Ramos (cell line): ENCODE results near the gene TOMM40.
"Not testable (repeated sequence)": the region's sequence is repeated elsewhere in the genome, so short reads cannot be mapped to it uniquely, and the experiment has no call there.

Experiments used
- in situ Hi-C: fragments of 300-500 bp; cut with MboI; formaldehyde crosslinking; loops from one replicate; pipeline ENCODE4 v1.14.3; 2022; ENCODE audit warnings: low sequenced_read_pairs; ENCODE audit not compliant: unreplicated experiment

TOMM40 gene

DNA sequence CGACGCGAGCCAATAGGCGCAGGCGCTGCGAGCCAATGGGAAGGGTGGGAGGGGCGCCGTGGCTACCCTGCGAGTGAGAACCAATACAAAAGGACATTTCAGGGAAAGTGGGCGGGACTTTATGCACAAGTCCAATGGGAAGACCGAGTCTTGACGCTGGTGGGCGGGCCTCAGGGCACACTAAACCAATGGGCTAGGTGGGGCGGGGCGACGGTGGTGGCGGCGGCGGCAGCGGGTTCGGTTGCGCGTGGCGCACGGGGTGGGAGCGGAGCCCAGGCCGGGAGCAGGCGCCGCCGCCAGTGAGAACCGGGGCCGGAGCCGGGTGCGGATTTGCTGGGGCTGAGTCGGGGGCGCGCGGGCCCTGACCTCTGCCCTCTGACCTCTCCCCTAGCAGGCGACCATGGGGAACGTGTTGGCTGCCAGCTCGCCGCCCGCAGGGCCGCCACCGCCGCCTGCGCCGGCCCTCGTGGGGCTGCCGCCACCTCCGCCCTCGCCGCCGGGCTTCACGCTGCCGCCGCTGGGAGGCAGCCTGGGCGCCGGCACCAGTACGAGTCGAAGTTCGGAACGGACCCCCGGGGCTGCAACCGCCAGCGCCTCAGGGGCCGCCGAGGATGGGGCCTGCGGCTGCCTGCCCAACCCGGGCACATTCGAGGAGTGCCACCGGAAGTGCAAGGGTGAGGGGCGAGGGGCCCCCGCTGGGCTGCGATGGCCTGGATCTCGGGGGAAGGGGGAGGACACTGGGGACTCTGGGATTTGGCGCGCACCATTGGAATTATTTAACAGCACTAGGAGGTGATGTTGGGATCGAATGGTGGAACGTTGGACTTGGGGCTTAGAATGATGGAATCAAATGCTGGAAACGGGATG, at the start of gene TOMM40:
Gene TOMM40 (plus strand): TSS at position 239 of the 867 bp plus-strand sequence. CDS start 162 bp downstream, at position 401.
- in situ Hi-C loops = no loop called here

DNA sequence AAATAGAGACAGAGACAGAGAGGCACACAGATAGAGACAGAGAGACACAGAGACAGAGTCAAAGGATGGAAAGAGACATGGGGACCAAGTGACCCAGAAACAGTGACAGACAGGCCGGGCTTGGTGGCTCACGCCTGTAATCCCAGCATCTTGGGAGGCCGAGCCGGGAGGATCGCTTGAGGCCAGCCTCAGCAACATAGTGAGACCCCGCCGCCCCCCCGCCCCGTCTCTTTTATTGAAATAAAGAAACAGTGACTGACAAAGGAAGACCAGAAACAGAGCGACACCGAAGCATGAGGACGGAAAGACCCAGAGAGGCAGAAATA, 45.8 kb upstream of the TOMM40 start:
- in situ Hi-C loops = no loop called here

DNA sequence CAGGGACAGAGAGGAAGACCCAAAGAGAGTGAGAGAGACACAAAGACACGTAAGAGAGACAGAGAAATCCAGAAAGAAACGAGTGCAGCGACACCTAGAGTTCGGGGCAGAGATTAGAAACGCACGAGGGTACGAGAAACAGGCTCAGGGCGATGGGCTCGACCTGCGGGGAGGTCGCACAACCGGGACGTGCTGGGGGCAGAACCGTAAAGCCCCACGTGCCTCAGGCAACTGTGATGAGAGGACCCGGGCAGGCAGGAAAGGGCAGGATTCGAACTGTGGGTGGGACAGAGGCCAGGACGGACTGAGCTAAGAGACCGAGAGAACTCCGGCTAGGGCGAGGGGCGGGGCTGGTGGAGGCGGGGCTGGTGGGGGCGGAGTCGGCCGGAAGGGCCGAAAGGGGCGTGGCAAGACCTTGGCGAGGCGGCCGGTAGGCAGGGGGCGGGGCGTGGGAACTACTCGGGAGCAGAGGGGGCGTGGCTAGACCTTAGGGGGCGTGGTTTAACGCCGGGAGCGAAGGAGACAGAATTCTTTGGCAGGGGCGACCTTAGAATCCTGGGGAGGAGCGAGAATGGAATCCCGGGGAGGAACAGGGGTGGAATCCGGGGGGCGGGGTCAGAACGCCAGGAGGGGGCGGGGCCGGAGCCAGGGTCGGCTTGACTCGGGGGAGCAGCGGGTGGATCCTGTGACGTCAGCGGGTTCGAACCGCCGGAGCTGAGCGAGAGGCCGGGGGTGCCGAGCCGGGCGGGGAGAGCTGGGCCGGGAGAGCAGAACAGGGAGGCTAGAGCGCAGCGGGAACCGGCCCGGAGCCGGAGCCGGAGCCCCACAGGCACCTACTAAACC, 45.2 kb upstream of the TOMM40 start, which contains the start of gene NECTIN2:
Gene NECTIN2 (plus strand): TSS at position 686 of the 843 bp plus-strand sequence. CDS start 229 bp downstream, outside the sequence.
- in situ Hi-C loops = no loop called here

DNA sequence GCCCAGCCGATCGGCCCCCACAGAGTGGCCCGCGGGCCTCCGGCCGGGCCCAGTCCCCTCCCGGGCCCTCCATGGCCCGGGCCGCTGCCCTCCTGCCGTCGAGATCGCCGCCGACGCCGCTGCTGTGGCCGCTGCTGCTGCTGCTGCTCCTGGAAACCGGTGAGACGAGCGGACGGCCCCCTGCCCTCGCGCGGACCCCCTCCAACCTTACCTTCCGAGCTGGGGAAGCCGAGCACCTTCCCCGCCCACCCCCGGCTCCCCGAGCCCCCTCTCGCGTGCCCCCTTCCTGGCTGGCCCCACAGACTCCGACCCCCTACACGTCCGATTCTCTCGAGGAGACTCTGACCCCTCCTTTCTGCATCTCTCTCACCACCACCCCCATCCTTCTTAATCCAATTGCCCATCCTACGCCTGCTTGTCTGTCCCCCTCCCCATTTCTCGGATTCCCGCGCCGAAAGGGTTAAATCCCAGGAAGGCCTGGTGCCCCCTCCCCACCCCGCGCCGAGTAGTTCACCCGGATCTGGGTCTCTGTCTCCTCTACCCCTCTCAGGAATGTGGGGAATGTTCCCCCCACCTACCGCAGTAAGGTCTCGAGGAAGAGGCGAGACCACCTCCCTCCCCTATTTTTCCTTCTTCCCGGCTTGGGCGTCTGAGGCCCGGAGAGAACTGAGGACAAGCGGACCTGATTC, 44.5 kb upstream of the TOMM40 start:
- in situ Hi-C loops = no loop called here

DNA sequence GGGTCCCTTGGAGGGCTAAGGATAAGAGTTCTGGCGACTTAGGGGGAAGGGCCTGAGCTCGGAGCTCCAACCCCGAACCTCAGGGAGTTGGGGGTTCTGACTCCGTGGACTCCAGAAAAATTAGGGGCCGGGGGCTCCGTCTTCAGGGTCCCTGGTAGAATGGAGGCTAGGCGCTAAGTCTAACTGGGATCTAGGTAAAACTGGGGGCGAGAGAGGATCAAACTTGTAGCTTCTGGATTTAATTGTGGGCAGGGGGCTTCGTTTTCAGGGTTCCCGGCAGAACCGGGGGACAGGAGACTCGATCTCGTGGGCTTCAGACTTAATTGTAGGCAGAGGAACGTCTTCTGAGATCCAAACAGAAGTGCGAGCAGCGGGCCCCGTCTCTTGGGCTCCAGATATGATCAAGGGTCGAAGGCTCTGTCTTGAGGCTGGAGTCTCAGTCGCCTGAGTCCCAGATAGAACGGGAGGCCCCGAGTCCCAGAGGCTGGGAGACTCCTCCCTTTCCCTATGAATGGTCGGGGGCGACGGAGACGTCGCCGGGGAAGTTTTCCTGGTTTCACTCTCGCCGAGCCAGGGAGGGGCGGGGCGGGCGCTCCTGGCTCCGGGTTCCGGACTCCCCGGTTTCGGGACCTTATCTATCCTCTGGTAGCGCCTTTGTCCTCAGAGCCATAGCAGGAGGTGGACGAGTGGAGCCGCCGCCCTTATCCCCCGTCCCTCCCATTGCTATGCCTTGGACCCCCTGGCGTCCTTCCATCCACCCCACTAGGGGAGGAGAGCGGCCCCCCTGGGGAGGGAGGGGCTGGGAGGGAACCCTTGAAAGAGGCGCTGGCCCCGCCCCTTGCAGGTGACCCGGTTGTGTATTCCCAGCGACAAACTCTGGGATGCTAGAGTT, 43.7 kb upstream of the TOMM40 start:
- in situ Hi-C loops = no loop called here

DNA sequence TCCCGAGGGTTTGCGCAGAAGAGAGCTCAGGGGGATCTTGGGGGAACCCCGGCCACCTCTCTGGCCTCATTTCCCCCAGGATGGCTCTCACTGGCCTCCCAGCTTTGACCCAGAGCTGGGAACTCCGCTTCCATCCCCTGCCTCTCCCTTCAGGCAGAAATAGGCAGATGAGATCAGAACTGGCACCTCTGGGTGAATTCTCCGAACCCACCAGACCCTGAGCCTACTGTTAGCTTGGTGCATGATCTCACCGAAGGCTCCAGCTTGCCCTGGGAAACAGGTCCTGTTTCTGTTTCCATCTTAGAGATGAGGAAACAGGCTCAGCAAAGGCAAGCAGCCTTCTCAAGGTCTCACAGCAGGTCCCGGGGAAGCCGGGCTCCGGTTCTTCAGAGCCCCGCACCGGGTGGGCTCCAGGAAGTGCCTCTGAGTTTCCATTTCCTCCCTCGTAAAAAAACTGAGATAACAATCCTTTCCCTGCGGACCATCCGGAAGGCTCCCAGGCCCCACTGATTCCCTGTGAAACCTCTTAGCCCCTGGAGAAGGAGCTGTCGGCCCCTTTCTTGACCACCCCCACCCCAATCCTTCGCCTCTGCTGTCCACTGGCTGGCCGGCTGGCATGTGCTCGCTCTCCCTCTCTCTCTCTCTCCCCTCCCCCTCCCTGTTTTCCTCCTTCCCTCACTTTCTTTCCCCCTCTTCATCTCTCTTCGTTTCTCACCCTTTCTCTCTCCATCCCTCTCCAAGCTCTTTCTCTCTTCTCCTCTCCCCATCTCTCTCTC, 42.8 kb upstream of the TOMM40 start:
- in situ Hi-C loops = no loop called here

DNA sequence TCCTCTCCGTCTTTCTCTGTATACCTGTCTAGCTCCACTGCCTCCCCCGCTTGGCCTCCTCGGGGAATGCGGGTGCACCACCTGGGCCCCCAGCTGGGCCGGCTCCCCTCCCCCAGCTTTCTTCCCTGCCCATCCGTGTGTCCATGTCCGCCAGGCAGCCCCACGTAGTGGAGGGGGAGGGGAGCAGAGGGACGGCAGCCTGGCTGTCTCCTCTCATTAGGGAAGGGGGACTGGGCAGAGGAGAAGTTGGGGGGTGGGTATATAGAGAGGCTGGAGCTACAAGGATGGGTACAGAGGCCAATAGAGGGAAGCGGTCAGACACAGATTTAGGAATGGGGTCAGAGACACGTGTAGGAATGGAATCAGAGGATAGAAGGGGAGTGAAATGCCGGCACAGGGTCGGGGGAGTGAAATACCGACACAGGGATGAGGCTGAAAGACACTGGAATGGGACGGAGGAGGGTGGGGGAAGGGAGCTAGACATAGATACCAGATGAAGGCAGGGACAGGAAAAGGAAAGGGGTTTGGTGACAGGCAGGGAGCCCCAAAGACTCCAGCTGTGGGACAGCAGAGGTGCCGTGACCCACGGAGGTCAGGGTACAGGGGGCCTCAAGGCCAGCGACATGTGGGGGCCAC, 42.1 kb upstream of the TOMM40 start:
- in situ Hi-C loops = no loop called here

DNA sequence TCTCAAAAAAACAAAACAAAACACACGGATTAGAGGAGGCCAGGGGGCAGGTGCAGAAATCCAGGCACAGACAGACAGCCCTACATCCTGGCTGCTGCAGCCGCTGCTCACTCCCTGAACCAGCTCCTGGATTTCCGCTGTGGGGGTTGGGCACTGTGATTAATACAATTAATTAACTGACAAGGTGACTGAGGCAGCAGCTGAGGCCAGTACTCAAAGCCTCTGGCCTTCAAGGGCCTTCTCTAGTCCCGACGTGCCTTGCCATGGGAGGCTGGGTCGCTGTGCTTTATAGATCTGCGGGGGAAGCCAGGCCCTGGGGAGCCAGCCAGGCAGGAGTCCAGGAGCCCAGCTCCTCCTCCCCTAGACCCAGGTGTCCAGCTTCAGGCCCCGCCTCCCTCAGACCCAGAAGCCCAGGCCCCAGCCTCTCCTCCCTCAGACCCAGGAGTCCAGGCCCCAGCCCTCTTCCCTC, 40.4 kb upstream of the TOMM40 start:
- in situ Hi-C loops = no loop called here

DNA sequence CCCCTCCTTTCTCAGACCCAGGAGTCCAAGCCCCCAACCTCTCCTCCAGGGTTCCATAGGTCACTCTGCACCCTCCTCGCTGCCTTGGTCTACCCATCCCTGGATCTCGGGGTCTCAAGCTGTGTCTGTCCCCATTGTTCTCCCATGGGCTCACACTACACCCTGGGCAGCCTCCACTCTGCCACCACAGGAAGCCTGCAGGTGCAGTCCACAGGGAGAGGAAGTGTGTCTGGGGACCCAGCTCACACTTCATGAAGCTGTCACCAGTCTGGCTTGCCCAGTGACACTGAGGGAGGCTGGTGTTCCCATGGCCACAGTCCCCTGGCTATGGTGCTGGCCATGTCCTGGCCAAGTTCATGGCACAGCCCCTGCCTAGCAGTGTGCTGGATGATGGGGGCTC, 39.6 kb upstream of the TOMM40 start:
- in situ Hi-C loops = no loop called here

DNA sequence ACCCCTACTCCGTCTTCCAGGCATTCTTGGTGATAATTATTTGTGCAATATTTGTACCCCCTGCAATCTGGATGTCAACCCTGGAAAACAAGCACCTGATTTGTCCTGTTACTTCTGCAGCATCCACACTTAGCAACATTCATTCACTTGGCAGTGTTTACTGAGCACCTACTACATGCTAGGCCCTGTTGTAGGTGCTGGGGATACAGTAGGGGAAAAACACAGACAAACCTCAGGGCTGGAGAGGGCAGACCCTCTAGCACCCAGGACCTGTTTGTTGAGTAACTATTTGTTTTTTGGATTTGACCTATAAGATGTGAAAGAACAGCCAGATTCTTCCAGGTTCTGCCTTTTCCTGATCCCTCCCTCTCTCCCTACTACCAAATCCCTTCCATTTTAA, 35.4 kb upstream of the TOMM40 start:
- in situ Hi-C loops = no loop called here

DNA sequence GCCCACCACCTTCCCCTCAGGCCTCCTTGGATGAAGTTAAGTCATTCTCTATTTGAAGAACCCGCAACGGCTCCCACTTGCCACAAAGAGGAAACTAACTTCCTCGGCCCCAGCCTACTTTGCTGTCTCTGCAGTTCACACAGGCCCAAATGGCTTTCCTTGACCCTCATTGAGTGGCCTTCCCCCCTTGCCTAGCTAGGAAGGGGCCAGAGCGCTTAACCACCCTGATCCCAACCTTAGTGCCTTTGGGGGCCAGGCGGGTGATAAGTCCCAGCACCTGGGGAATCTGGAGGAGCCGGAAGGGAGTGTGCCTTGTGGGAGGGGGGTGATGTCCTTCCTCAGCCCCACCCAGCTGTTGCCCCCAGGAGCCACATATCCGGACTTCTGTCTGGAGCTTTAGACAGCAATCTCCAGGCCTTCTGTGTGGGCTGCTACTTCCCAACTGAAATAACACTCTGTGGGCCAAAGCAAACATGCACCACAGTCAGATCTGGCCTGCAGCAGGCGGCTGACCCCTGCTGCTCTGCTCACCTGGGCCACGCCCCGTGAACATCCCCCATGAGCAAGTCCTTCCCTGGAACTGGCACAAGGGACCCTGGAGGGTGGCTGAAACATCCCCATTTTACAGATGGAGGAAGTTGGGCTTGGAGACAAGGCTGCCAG, 34.5 kb upstream of the TOMM40 start:
- in situ Hi-C loops = no loop called here

DNA sequence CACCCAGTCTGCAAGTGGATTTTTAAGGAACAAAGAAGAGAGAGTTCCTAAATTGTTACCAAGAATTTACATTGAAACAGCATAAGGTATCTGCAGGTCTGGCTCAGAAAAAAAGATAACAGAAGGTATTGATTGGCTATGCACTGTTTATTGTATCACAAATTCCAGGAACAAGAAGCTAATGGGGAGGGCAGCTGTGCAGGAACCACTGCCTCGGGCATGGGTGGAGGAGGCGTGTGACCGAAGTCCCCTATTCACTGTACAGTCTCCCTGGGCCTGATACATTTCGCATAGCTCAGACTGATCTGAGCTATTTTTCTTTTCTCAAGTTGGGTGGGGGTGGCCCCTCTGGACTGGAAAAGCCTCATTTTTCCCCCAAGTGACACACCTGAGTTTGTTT, 33.2 kb upstream of the TOMM40 start:
- in situ Hi-C loops = no loop called here

DNA sequence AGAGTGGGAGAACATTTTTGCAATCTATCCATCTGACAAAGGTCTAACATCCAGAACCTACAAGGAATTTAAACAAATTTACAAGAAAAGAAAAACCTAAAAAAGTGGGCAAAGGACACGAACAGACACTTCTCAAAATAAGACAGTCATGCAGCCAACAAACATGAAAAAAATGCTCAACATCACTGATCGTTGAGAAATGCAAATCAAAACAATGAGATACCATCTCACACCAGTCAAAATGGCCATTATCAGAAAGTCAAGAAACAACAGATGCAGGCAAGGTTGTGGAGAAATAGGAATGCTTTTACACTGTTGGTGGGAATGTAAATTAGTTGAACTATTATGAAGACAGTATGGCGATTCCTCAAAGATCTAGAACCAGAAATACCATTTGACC, 29.5 kb upstream of the TOMM40 start:
- in situ Hi-C loops = not testable (repeated sequence)

DNA sequence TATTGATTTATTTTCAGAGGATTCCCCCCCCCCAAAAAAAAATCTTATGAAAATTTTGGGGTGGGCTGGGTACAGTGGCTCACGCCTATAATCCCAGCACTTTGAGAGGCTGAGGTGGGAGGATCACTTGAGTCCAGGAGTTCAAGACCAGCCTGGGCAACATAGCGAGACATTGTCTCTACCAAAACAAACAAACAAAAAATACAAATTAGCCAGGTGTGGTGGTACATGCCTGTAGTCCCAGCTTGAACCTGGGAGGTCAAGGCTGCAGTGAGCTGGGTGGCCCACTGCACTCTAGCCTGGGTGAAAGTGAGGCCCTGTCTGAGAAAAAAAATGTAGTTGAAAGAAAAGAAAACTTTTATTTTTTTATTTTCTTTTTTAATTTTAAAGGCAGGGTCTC, 27.1 kb upstream of the TOMM40 start:
- in situ Hi-C loops = no loop called here

DNA sequence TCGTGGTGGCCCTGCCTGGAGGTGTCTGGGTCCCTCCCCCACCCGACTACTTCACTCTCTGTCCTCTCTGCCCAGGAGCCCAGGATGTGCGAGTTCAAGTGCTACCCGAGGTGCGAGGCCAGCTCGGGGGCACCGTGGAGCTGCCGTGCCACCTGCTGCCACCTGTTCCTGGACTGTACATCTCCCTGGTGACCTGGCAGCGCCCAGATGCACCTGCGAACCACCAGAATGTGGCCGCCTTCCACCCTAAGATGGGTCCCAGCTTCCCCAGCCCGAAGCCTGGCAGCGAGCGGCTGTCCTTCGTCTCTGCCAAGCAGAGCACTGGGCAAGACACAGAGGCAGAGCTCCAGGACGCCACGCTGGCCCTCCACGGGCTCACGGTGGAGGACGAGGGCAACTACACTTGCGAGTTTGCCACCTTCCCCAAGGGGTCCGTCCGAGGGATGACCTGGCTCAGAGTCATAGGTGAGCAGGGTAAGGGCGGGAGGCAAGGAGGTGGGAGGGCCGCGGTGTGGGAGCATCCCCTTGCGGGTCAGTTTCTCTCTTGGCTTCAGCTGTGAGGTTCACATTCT, 25.8 kb upstream of the TOMM40 start:
- in situ Hi-C loops = no loop called here

DNA sequence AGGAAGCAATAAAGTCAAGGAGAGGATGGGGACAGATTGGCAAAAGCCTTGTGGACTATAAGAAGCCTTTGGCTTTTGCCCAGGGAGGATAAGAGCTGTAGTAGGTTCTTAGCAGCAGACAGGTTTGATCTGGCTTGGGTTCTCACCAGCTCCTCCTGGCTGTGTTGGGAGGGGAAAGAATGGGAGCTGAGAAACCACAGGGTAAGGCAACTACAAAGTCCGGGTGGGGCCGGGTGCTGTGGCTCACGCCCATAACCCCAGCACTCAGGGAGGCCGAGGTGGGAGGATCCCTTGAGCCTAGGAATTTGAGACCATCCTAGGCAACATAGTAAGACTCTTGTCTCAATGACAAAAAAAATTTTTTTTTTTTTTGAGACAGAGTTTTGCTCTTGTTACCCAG, 24.4 kb upstream of the TOMM40 start:
- in situ Hi-C loops = no loop called here

DNA sequence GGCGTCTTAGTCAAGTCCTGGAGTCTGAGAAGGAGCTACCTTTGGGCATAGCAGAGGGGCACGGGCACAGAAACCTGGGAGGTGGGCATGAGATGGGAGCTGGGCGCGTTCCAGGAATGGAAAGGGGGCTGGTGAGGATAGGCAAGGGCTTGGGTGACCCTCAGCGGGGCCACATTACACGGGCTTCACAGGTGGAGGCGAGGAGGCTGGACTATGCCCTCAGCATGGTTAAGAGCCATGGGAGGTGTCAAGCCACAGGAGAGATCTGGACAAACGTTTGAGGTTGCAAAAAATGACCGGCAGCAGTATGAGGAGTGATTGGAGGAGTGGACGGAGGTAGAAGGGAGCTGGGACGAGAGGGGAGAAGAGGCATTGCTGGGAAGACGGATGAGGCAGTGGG, 23.5 kb upstream of the TOMM40 start:
- in situ Hi-C loops = no loop called here
